Nephron (organoid): ENCODE results near the gene PGAP1.

Experiments used
- H3K27ac Mint-ChIP-seq, 3 experiments: 2 replicates each; pipeline ENCODE4 v1.8.0; 2020; ENCODE audit warnings: mixed read lengths in 3 of 3, mild to moderate bottlenecking in 2 of 3, moderate library complexity in 1 of 3
- H3K27me3 Mint-ChIP-seq: 2 replicates; pipeline ENCODE4 v1.8.0; 2021; ENCODE audit warnings: low read depth, mild to moderate bottlenecking, moderate library complexity, mixed read lengths
- H3K36me3 Mint-ChIP-seq: 2 replicates; pipeline ENCODE4 v1.8.0; 2020; ENCODE audit warnings: low read depth, mixed read lengths
- H3K4me1 Mint-ChIP-seq: 2 replicates; pipeline ENCODE4 v1.8.0; 2020; ENCODE audit warnings: mixed read lengths
- H3K4me3 Mint-ChIP-seq, 3 experiments: 2 replicates each; pipeline ENCODE4 v1.8.0; 2020; ENCODE audit warnings: mild to moderate bottlenecking in 3 of 3, mixed read lengths in 3 of 3, moderate library complexity in 2 of 3
- H3K9me3 Mint-ChIP-seq: 2 replicates; pipeline ENCODE4 v1.8.0; 2020; ENCODE audit warnings: mixed read lengths
- CTCF ChIP-seq, 3 experiments: fragments of 200-600 bp; sonication (generic); IDR thresholded peaks; one replicate each; pipeline ENCODE4 v1.5.0; 2021; ENCODE audit warnings: antibody characterized with exemption in 3 of 3; ENCODE audit not compliant: unreplicated experiment in 3 of 3

PGAP1 gene

GRCh38 chr2:196900843-196901242, 25.7 kb downstream of the PGAP1 start:
- no peaks in the 10 kb centered on the region for H3K27me3 Mint-ChIP-seq
- peaks cover 53% of the 10 kb centered on the region for H3K36me3 Mint-ChIP-seq
- no peak overlapping the region for H3K4me3 Mint-ChIP-seq
- H3K9me3 Mint-ChIP-seq = peaks cover 2% of the 10 kb centered on the region
- H3K27ac Mint-ChIP-seq = no peak overlapping the region
- H3K4me1 Mint-ChIP-seq = no peaks in the 10 kb centered on the region
- TF ChIP-seq CTCF (IDR thresholded peaks at IDR 0.05; ENCODE audit: unreplicated experiment in 3 of 3) = no peak

- H3K36me3 Mint-ChIP-seq = peaks cover 57% of the 10 kb centered on the region
- TF ChIP-seq CTCF (IDR thresholded peaks at IDR 0.05; ENCODE audit: unreplicated experiment in 3 of 3) = no peak
- no peak overlapping the region for H3K4me3 Mint-ChIP-seq
- no peaks in the 10 kb centered on the region for H3K27me3 Mint-ChIP-seq
- no peak overlapping the region for H3K27ac Mint-ChIP-seq
- H3K4me1 Mint-ChIP-seq = no peaks in the 10 kb centered on the region
- no peaks in the 10 kb centered on the region for H3K9me3 Mint-ChIP-seq
Measured at GRCh38 chr2:196899976-196900375, 26.5 kb downstream of the PGAP1 start.

GRCh38 chr2:196891136-196891535, 35.4 kb downstream of the PGAP1 start:
- H3K27ac Mint-ChIP-seq = no peak overlapping the region
- peaks cover 69% of the 10 kb centered on the region for H3K36me3 Mint-ChIP-seq
- H3K27me3 Mint-ChIP-seq = no peaks in the 10 kb centered on the region
- no peak for TF ChIP-seq CTCF (IDR thresholded peaks at IDR 0.05; ENCODE audit: unreplicated experiment in 3 of 3)
- H3K4me3 Mint-ChIP-seq = no peak overlapping the region
- no peaks in the 10 kb centered on the region for H3K4me1 Mint-ChIP-seq
- H3K9me3 Mint-ChIP-seq = no peaks in the 10 kb centered on the region

- no peak for TF ChIP-seq CTCF (IDR thresholded peaks at IDR 0.05; ENCODE audit: unreplicated experiment in 3 of 3)
- Mint-ChIP-seq H3K4me3 (no peak overlapping the region), H3K36me3 (peaks cover 64% of the 10 kb centered on the region), H3K27ac (no peak overlapping the region), H3K4me1 (no peaks in the 10 kb centered on the region), H3K27me3 (no peaks in the 10 kb centered on the region), H3K9me3 (peaks cover 1% of the 10 kb centered on the region)
Measured at GRCh38 chr2:196887431-196887830, 39.1 kb downstream of the PGAP1 start.

- H3K27me3 Mint-ChIP-seq = no peaks in the 10 kb centered on the region
- peaks cover 69% of the 10 kb centered on the region for H3K36me3 Mint-ChIP-seq
- H3K9me3 Mint-ChIP-seq = peaks cover 8% of the 10 kb centered on the region
- no peaks in the 10 kb centered on the region for H3K4me1 Mint-ChIP-seq
- H3K4me3 Mint-ChIP-seq = no peak overlapping the region
- TF ChIP-seq CTCF (IDR thresholded peaks at IDR 0.05; ENCODE audit: unreplicated experiment in 3 of 3) = no peak
- no peak overlapping the region for H3K27ac Mint-ChIP-seq
Measured at GRCh38 chr2:196884368-196884767, 42.1 kb downstream of the PGAP1 start.

- TF ChIP-seq CTCF (IDR thresholded peaks at IDR 0.05; ENCODE audit: unreplicated experiment in 3 of 3) = no peak
- Mint-ChIP-seq H3K27me3 (no peaks in the 10 kb centered on the region), H3K36me3 (peaks cover 47% of the 10 kb centered on the region), H3K4me1 (no peaks in the 10 kb centered on the region), H3K9me3 (peaks cover 2% of the 10 kb centered on the region), H3K4me3 (no peak overlapping the region), H3K27ac (no peak overlapping the region)
Measured at GRCh38 chr2:196876364-196876763, 50.1 kb downstream of the PGAP1 start.
